ENCODE data around the gene SPOCK1. TPM values are rescaled to one million over a fixed set of nuclear protein-coding genes. Genes with fewer than 3 reads are reported as not detected.

The SPOCK1 gene
- total RNA-seq, 1 donor from 2014 or later: not detected

GRCh38 chr5:137366526-137366925 is 132.6 kb downstream of the SPOCK1 start:
- no peaks in the 10 kb centered on the region for H3K27me3 Mint-ChIP-seq
- DNase-seq: no peak
- no peak overlapping the region for H3K27ac Mint-ChIP-seq
- intact Hi-C loops (cut with micrococcal nuclease): no loop called here
- H3K9me3 Mint-ChIP-seq: no peaks in the 10 kb centered on the region
- no peaks in the 10 kb centered on the region for H3K36me3 Mint-ChIP-seq (ENCODE audit: low read depth)
- no peak overlapping the region for H3K4me3 Mint-ChIP-seq
- H3K4me1 Mint-ChIP-seq: no peaks in the 10 kb centered on the region

GRCh38 chr5:137365126-137365865 is 133.8 kb downstream of the SPOCK1 start:
- no peak for DNase-seq
- H3K9me3 Mint-ChIP-seq: no peaks in the 10 kb centered on the region
- H3K27ac Mint-ChIP-seq: no peak overlapping the region
- H3K4me3 Mint-ChIP-seq: no peak overlapping the region
- no peaks in the 10 kb centered on the region for H3K27me3 Mint-ChIP-seq
- no peaks in the 10 kb centered on the region for H3K36me3 Mint-ChIP-seq (ENCODE audit: low read depth)
- H3K4me1 Mint-ChIP-seq: no peaks in the 10 kb centered on the region
- intact Hi-C loops (cut with micrococcal nuclease): no loop called here

- Mint-ChIP-seq H3K27me3 (peaks cover 3% of the 10 kb centered on the region), H3K9me3 (no peaks in the 10 kb centered on the region), H3K36me3 (ENCODE audit: low read depth) (no peaks in the 10 kb centered on the region), H3K4me3 (no peak overlapping the region), H3K27ac (no peak overlapping the region), H3K4me1 (no peaks in the 10 kb centered on the region)
- DNase-seq: no peak
- intact Hi-C loops (cut with micrococcal nuclease): no loop called here
These were observed 137.8 kb downstream of the SPOCK1 start for GRCh38 chr5:137361280-137361679.

- Mint-ChIP-seq H3K4me3 (no peak overlapping the region), H3K27ac (no peak overlapping the region), H3K9me3 (no peaks in the 10 kb centered on the region), H3K4me1 (no peaks in the 10 kb centered on the region), H3K27me3 (peaks cover 3% of the 10 kb centered on the region), H3K36me3 (ENCODE audit: low read depth) (no peaks in the 10 kb centered on the region)
- intact Hi-C loops (cut with micrococcal nuclease): no loop called here
- DNase-seq: no peak
These were observed 138.5 kb downstream of the SPOCK1 start for GRCh38 chr5:137360607-137361006.

- intact Hi-C loops (cut with micrococcal nuclease): no loop called here
These were observed 139.2 kb downstream of the SPOCK1 start for GRCh38 chr5:137359941-137360340.

GRCh38 chr5:137357436-137357835 is 141.7 kb downstream of the SPOCK1 start:
- H3K27ac Mint-ChIP-seq: no peak overlapping the region
- H3K36me3 Mint-ChIP-seq (ENCODE audit: low read depth): no peaks in the 10 kb centered on the region
- H3K9me3 Mint-ChIP-seq: no peaks in the 10 kb centered on the region
- no peak for DNase-seq
- no peak overlapping the region for H3K4me3 Mint-ChIP-seq
- peaks cover 3% of the 10 kb centered on the region for H3K27me3 Mint-ChIP-seq
- intact Hi-C loops (cut with micrococcal nuclease): no loop called here
- no peaks in the 10 kb centered on the region for H3K4me1 Mint-ChIP-seq

More at GRCh38 chr5:137359941-137360340, 139.2 kb downstream of the SPOCK1 start:
- H3K4me1 Mint-ChIP-seq: no peaks in the 10 kb centered on the region
- H3K27ac Mint-ChIP-seq: no peak overlapping the region
- no peaks in the 10 kb centered on the region for H3K36me3 Mint-ChIP-seq (ENCODE audit: low read depth)
- no peaks in the 10 kb centered on the region for H3K9me3 Mint-ChIP-seq
- H3K4me3 Mint-ChIP-seq: no peak overlapping the region
- peaks cover 3% of the 10 kb centered on the region for H3K27me3 Mint-ChIP-seq
- no peak for DNase-seq

- H3K4me1 Mint-ChIP-seq: no peaks in the 10 kb centered on the region
- no peak for DNase-seq
These were observed 143.0 kb downstream of the SPOCK1 start for GRCh38 chr5:137356127-137356526.

GRCh38 chr5:137355708-137356107 is 143.4 kb downstream of the SPOCK1 start:
- Mint-ChIP-seq H3K4me1 (no peaks in the 10 kb centered on the region), H3K27me3 (peaks cover 3% of the 10 kb centered on the region), H3K36me3 (ENCODE audit: low read depth) (no peaks in the 10 kb centered on the region), H3K27ac (no peak overlapping the region), H3K9me3 (no peaks in the 10 kb centered on the region), H3K4me3 (no peak overlapping the region)
- intact Hi-C loops (cut with micrococcal nuclease): no loop called here
- DNase-seq: no peak

More at GRCh38 chr5:137356127-137356526, 143.0 kb downstream of the SPOCK1 start:
- Mint-ChIP-seq H3K9me3 (no peaks in the 10 kb centered on the region), H3K4me3 (no peak overlapping the region), H3K36me3 (ENCODE audit: low read depth) (no peaks in the 10 kb centered on the region), H3K27me3 (peaks cover 3% of the 10 kb centered on the region), H3K27ac (no peak overlapping the region)
- intact Hi-C loops (cut with micrococcal nuclease): no loop called here

- no peak for DNase-seq
- intact Hi-C loops (cut with micrococcal nuclease): no loop called here
- no peaks in the 10 kb centered on the region for H3K36me3 Mint-ChIP-seq (ENCODE audit: low read depth)
- no peaks in the 10 kb centered on the region for H3K9me3 Mint-ChIP-seq
- H3K27ac Mint-ChIP-seq: no peak overlapping the region
- H3K27me3 Mint-ChIP-seq: peaks cover 1% of the 10 kb centered on the region
- H3K4me3 Mint-ChIP-seq: no peak overlapping the region
- no peaks in the 10 kb centered on the region for H3K4me1 Mint-ChIP-seq
These were observed 147.0 kb downstream of the SPOCK1 start for GRCh38 chr5:137352095-137352494.

GRCh38 chr5:137350791-137351190 is 148.3 kb downstream of the SPOCK1 start:
- no peaks in the 10 kb centered on the region for H3K36me3 Mint-ChIP-seq (ENCODE audit: low read depth)
- intact Hi-C loops (cut with micrococcal nuclease): no loop called here
- no peaks in the 10 kb centered on the region for H3K27me3 Mint-ChIP-seq
- no peaks in the 10 kb centered on the region for H3K9me3 Mint-ChIP-seq
- H3K4me1 Mint-ChIP-seq: no peaks in the 10 kb centered on the region
- DNase-seq: no peak
- H3K27ac Mint-ChIP-seq: no peak overlapping the region
- no peak overlapping the region for H3K4me3 Mint-ChIP-seq

GRCh38 chr5:137348759-137349158 is 150.4 kb downstream of the SPOCK1 start:
- intact Hi-C loops (cut with micrococcal nuclease): no loop called here
- Mint-ChIP-seq H3K9me3 (no peaks in the 10 kb centered on the region), H3K27me3 (no peaks in the 10 kb centered on the region), H3K4me1 (no peaks in the 10 kb centered on the region), H3K27ac (no peak overlapping the region), H3K4me3 (no peak overlapping the region), H3K36me3 (ENCODE audit: low read depth) (no peaks in the 10 kb centered on the region)
- DNase-seq: no peak

GRCh38 chr5:137347865-137348264 is 151.3 kb downstream of the SPOCK1 start:
- no peak overlapping the region for H3K27ac Mint-ChIP-seq
- no peaks in the 10 kb centered on the region for H3K27me3 Mint-ChIP-seq
- no peaks in the 10 kb centered on the region for H3K4me1 Mint-ChIP-seq
- intact Hi-C loops (cut with micrococcal nuclease): no loop called here
- no peaks in the 10 kb centered on the region for H3K9me3 Mint-ChIP-seq
- no peaks in the 10 kb centered on the region for H3K36me3 Mint-ChIP-seq (ENCODE audit: low read depth)
- DNase-seq: no peak
- H3K4me3 Mint-ChIP-seq: no peak overlapping the region

- intact Hi-C loops (cut with micrococcal nuclease): no loop called here
- Mint-ChIP-seq H3K27me3 (no peaks in the 10 kb centered on the region), H3K4me3 (no peak overlapping the region)
These were observed 152.8 kb downstream of the SPOCK1 start for GRCh38 chr5:137346281-137346680.

GRCh38 chr5:137345396-137345795 is 153.7 kb downstream of the SPOCK1 start:
- Mint-ChIP-seq H3K4me3 (no peak overlapping the region), H3K27ac (no peak overlapping the region), H3K4me1 (no peaks in the 10 kb centered on the region), H3K36me3 (ENCODE audit: low read depth) (no peaks in the 10 kb centered on the region), H3K9me3 (no peaks in the 10 kb centered on the region), H3K27me3 (no peaks in the 10 kb centered on the region)
- no peak for DNase-seq
- intact Hi-C loops (cut with micrococcal nuclease): no loop called here

More at GRCh38 chr5:137346281-137346680, 152.8 kb downstream of the SPOCK1 start:
- Mint-ChIP-seq H3K9me3 (no peaks in the 10 kb centered on the region), H3K4me1 (no peaks in the 10 kb centered on the region), H3K36me3 (ENCODE audit: low read depth) (no peaks in the 10 kb centered on the region), H3K27ac (no peak overlapping the region)
- DNase-seq: no peak

Data from activated CD4-positive, alpha-beta T cell treated with anti-CD3 and anti-CD28 coated beads, Interleukin-2, amount 10 ng/mL, durations not matched to agents 24 days and 14 days (primary cell).